Measurements from ENCODE around the gene HTR6. TPM values are rescaled to one million over a fixed set of nuclear protein-coding genes. Genes with fewer than 3 reads are reported as not detected.

The HTR6 gene
- total and polyA plus RNA-seq, 2 of the 4 experiments (the other 2 are of a cell fraction), result not detected

- Histone ChIP-seq H2BK15ac (ENCODE audit: low read depth, low read length) (no peak overlapping the region), H3K27me3 (ENCODE audit: control insufficient read depth, insufficient read depth, low read length) (no peaks in the 10 kb centered on the region), H2BK5ac (ENCODE audit: low read depth, low read length, poor library complexity, severe bottlenecking) (no peak overlapping the region), H2AK5ac (ENCODE audit: low read depth, low read length) (no peak overlapping the region), H4K5ac (ENCODE audit: low read depth, low read length) (no peak overlapping the region), H2AFZ (replicated peaks; ENCODE audit: low read length, poor library complexity) (no peak overlapping the region), H3K4me1 (ENCODE audit: control insufficient read depth, insufficient read depth, low read length) (no peaks in the 10 kb centered on the region), H3K4ac (ENCODE audit: low read depth, low read length) (no peak overlapping the region), H3K56ac (ENCODE audit: extremely low read depth, insufficient read depth, low read length) (no peak overlapping the region), H4K8ac (ENCODE audit: low read depth in 2 of 2, low read length in 2 of 2) (no peak overlapping the region), H3K27ac (ENCODE audit: insufficient read depth, low read length) (no peak overlapping the region), H3K9me3 (ENCODE audit: control insufficient read depth, insufficient read depth, low read length) (peaks cover 3% of the 10 kb centered on the region; the same call in 1 of the 2 replicates), H3K14ac (replicated peaks; ENCODE audit: low read depth, low read length) (no peak overlapping the region), H3K9me1 (ENCODE audit: insufficient read depth, low read length) (no peaks in the 10 kb centered on the region; the same call in 1 of the 2 replicates), H3K4me2 (ENCODE audit: low read depth, low read length) (no peak overlapping the region), H3K36me3 (ENCODE audit: control insufficient read depth, insufficient read depth, low read length) (peaks cover 5% of the 10 kb centered on the region; the same call in 1 of the 2 replicates), H3K23ac (ENCODE audit: low read depth, low read length) (no peak overlapping the region), H2BK20ac (ENCODE audit: low read depth, low read length) (no peak overlapping the region), H4K91ac (ENCODE audit: insufficient read depth, low read depth, low read length) (no peak overlapping the region), H4K20me1 (ENCODE audit: insufficient read depth, low read length) (no peaks in the 10 kb centered on the region; the same call in none of the 2 replicates), H2AK9ac (replicated peaks; ENCODE audit: low read depth, low read length, poor library complexity) (no peak overlapping the region), H2BK120ac (ENCODE audit: low read depth, low read length) (no peak overlapping the region), H3K9ac (ENCODE audit: low read depth, low read length) (no peak overlapping the region), H3K4me3 (ENCODE audit: insufficient read depth, low read depth, low read length) (no peak overlapping the region), H3K18ac (ENCODE audit: low read depth, low read length) (no peak overlapping the region), H3K79me1 (ENCODE audit: low read depth in 1 of 2, low read length in 2 of 2) (no peaks in the 10 kb centered on the region)
- DNase-seq (peak; percentile 5), ATAC-seq (ENCODE audit: low read depth) (no peak)
- dilution Hi-C loops (cut with HindIII; ENCODE audit: low sequenced_read_pairs, unreplicated experiment), result no loop called here
- intact Hi-C loops (cut with micrococcal nuclease), result no loop called here
- TF ChIP-seq MAZ (IDR thresholded peaks at IDR 0.05; ENCODE audit: borderline replicate concordance, low read depth, low read length) (no peak), MAFK (IDR thresholded peaks at IDR 0.05; ENCODE audit: low read depth, low read length) (no peak), FOS (IDR thresholded peaks at IDR 0.05; ENCODE audit: low read depth, low read length) (no peak), NFE2L2 (IDR thresholded peaks at IDR 0.05; ENCODE audit: low read depth, low read length) (no peak)
- CTCF ChIA-PET, result no interaction called here
- 88% methylated on average over 3 of the region's 8 CpGs; no CpG with 5 or more reads in 1 of the 2 experiments for WGBS, 2 experiments (ENCODE audit: extremely low coverage in 2 of 2, insufficient read length in 1 of 2)
- in situ Hi-C loops (cut with MboI; ENCODE audit: low sequenced_read_pairs), result no loop called here
- BruUV-seq (replicated peaks), result no TSS peak
- POLR2A ChIA-PET (ENCODE audit: unreplicated experiment), result no interaction called here
Observed at GRCh38 chr1:19683351-19683750, 18.7 kb downstream of the HTR6 start.
